Epidermal melanocyte (primary cell): ENCODE results near the gene CMSS1.
A peak's percentile ranks its signal among the peaks of the same experiment; 100 is the strongest.
"Not testable (repeated sequence)": the region's sequence is repeated elsewhere in the genome, so short reads cannot be mapped to it uniquely, and the experiment has no call there.

Source experiments
- DNase-seq: peaks from one replicate; pipeline ENCODE4 v3.0.0; 2011; ENCODE audit warnings: low spot score; ENCODE audit not compliant: insufficient read length

The CMSS1 gene

DNA sequence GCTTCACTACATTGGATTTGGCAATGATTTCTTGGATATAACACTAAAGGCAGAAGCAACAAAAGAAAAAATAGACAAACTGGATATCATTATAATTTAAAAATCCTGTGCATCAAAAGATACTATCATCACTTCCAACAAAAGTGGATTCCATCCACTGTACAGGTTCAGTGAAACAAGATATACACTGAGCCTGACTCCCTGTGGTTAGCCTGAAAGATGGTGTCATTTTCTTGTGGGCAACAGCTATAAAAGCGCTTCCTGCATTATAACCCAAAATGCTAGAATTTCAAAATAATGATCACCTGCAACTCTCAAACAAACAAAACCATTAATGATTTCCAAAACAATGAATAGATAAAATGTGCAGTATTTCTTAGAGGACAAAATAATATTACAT is 403.5 kb downstream of the CMSS1 start:
- DNase-seq: no peak

DNA sequence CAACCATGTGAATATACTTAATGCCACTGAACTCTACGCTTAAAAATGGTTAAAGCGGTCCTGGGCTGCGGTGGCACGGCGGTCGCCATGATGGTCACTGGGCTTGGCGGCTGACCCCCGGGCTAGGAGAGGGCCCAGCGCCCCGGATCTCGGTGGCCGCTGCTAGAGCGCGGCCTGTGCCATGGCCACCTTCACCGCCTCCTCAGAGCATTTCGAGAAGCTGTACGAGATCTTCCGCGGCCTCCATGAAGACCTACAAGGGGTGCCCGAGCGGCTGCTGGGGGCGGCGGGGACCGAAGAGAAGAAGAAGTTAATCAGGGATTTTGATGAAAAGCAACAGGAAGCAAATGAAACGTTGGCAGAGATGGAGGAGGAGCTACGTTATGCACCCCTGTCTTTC is 407.5 kb downstream of the CMSS1 start:
- DNase-seq: no peak

- DNase-seq: no peak
These were observed 408.2 kb downstream of the CMSS1 start for GRCh38 chr3:100225883-100226282.

- DNase-seq: peak; percentile 61
These were observed 409.2 kb downstream of the CMSS1 start for GRCh38 chr3:100226712-100227429.

DNA sequence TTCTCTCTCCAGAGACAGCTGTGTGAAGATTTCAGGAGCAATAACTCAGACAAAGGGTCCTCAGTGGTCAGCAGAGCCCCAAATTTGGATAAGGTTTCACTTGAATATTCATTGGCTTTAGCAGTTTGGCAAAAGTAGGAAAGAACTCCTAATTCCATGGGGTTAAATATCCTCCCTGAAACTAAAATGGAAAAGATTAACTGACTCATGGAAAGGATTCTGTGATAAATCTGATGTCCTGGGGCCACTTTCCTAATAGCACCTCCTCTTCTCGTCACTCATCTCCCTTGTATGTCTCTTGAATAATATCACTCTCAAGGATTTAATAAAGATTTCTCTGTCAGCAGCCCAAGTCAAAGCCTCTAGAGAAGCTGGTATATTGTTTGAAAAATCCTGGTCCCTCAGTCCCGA is 409.9 kb downstream of the CMSS1 start:
- no peak for DNase-seq

- DNase-seq: no peak
These were observed 410.6 kb downstream of the CMSS1 start for GRCh38 chr3:100228247-100228646.

DNA sequence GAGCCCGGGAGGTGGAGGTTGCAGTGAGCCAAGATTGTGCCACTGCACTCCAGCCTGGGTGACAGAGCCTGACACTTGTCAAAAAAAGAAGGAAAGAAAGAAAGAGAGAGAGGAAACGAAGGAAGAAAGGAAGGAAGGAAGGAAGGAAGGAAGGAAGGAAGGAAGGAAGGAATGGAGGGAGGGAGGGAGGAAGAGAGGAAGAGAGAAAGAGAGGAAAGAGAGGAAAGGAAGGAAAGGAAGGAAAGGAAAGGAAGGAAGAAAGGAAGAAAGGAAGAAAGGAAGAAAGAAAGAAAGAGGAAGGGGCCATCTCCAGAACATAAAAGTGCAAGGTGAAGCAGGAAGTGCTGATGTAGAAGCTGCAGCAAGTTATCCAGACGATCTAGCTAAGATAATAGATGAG is 411.5 kb downstream of the CMSS1 start:
- DNase-seq: not testable (repeated sequence)

DNA sequence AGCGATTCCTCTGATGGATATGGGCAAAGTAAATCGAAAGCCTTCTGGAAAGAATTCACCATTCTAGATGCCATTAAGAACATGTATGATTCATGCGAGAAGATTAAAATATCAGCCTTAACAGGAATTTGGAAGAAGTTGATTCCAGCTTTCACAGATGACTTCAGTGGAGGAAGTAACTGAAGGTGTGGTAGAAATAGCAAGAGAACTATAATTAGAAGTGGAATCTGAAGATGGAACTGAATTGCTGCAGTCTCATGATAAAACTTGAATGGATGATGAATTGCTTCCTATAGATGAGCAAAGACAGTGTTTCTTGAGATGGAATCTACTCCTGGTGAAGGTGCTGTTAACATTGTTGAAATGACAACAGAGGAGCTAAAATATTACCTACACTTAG is 413.0 kb downstream of the CMSS1 start:
- DNase-seq: no peak
